Midbrain (tissue), 1 donor: ENCODE results near the gene SENP8.

Source experiments
- DNase-seq: peaks from one replicate; lab custom pipeline; 2025; lab: John Stamatoyannopoulos, UW

SENP8 gene

GRCh38 chr15:72175186-72176044 lies 57.2 kb downstream of the SENP8 start:
- DNase-seq = no peak

DNA sequence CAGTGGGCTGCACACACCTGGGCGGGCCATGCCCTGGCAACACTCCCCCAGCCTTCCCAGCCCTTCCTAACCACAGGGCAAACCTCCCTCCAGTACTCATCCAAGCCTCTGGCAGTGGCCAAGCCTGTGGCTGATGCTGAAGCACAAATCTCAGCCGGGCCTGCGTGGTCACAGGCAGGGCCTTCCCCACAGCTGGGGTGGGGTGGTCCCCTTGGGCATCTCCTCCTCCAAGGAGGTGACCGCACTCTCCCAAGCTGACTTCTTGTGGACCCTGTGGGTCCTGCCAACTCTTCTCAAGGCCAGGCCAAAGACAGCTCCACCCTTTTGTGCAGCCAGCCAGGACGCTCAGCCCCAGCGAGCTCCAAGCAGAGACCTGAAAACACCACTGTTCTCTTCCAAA lies 58.0 kb downstream of the SENP8 start:
- DNase-seq = peak; percentile 8

- DNase-seq = no peak
Measured at GRCh38 chr15:72176743-72177142, 58.5 kb downstream of the SENP8 start.

GRCh38 chr15:72178976-72179585 lies 60.9 kb downstream of the SENP8 start:
- no peak for DNase-seq

- peak; percentile 88 for DNase-seq
Measured at GRCh38 chr15:72179950-72180581, 61.9 kb downstream of the SENP8 start.

GRCh38 chr15:72180761-72181324 lies 62.6 kb downstream of the SENP8 start:
- DNase-seq = no peak

- DNase-seq = no peak
Measured at GRCh38 chr15:72182244-72182643, 64.0 kb downstream of the SENP8 start.

GRCh38 chr15:72182673-72183072 lies 64.5 kb downstream of the SENP8 start:
- no peak for DNase-seq

- no peak for DNase-seq
Measured at GRCh38 chr15:72183781-72184164, 65.6 kb downstream of the SENP8 start.

DNA sequence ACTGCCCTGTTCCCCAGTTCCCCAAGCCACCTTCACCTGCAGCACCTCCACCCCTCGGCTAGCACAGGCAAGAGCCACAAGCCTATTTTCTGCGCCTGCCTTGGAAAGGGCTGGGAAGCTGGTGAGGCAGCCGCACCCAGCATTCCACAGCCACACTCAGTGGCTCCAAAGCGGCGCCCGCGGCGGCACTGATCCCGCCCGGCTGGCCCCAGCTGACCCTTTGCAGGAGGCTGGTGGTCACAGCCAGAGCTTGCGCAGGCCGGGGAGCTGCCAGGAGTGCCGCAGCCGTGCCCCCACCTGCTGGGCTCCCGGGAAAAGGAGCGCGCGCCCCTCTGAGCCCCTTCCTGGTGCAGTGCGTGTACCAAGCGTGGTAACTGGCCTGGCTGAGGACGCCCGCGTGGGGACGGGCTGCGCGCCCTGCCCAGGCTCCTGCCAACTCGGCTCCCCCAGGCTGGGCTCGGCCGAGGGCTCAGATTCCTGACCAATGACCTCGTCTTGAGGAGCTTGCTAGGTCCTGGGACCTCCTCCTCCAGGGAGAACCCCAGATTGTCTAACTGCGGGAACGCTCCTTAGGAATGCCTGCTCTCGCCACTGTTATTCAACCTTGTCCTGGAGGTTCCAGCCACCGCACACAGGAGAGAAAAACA lies 66.1 kb downstream of the SENP8 start:
- no peak for DNase-seq

DNA sequence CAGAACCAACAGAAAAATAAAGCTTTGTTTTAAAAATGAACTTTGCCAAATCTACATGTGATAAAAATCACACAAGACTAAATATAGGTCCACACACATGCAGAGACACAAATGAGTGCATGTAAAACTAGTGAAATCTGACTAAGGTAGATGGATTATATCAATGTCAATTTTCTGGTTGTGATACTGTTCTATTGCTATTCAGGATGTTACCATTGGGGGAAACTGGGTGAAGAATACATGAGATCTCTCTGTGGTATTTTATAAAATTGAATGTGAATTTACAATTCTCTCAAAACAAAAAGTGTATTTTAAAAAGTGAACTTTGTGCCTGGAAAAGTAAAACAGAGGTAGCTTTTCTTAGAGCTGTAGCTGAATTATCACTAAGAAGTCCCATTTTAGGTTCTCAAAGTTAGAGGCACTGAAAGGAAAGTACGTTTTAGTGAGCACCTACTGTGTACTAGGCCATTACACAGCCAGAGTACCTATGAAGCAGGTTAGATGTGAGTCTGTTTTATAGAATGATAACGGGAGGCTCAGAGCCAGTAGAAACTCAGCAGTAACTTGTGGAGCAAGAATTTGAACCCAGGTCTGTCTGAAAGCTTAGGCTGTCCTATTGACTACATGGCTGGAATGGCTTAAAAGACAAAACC lies 71.2 kb downstream of the SENP8 start:
- no peak for DNase-seq

DNA sequence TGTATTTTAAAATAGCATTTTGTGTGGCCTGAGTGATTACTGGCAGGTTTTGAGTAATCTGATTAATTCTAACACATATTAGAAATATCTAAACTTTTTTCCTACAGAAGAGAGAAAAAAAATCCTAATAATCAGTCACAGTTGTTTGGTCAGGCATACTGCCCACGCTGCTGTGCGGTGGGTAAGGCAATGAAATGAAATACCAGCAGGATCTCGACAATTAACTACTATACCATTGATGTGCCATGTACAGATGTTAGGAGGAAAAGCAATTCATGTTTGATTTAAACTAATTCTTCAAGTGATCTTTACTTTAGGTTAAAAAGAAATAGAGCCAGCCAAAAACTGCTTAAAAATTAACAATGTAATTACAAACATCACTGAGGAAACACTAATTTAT lies 74.2 kb downstream of the SENP8 start:
- DNase-seq = no peak
